ENCODE results near the gene PSMB7. TPM values are rescaled to one million over a fixed set of nuclear protein-coding genes. Genes with fewer than 3 reads are reported as not detected.

Gene PSMB7
- total RNA-seq, 4 donors from 2014 or later, result 125 to 226 (median 176) TPM

DNA sequence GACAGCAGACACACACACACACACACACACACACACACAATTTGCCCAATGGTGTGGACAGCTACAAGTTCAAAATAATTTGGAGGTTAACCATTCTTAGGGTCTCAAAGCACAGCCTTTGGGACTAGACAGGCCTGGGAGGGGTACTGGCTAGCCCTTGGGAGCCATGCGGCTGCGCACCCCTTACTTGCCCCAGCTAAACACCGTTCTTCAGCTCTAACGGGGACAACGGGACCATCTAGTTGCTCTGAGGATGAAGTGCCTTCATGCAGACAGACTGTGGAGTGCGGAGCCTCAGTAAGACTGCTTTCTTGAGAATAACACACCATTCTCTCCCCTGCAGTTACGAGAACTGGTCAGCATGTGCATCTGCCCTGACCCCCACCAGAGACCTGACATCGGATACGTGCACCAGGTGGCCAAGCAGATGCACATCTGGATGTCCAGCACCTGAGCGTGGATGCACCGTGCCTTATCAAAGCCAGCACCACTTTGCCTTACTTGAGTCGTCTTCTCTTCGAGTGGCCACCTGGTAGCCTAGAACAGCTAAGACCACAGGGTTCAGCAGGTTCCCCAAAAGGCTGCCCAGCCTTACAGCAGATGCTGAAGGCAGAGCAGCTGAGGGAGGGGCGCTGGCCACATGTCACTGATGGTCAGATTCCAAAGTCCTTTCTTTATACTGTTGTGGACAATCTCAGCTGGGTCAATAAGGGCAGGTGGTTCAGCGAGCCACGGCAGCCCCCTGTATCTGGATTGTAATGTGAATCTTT, 64.6 kb downstream of the PSMB7 start:
- DNase-seq (ENCODE audit: low spot score in 2 of 2), result peak; percentile 45 to 58
- H3K36me3 ChIP-seq, result peaks cover 98% of the 10 kb centered on the region
- no peaks in the 10 kb centered on the region for H3K27me3 ChIP-seq
- no peaks in the 10 kb centered on the region for H3K9me3 ChIP-seq
- H3K4me3 ChIP-seq, result no peak overlapping the region
- WGBS, result 96% methylated on average over 14 of the region's 16 CpGs
- no peaks in the 10 kb centered on the region for H3K4me1 ChIP-seq
- no peak overlapping the region for H3K27ac ChIP-seq
- no peak for TF ChIP-seq POLR2AphosphoS5 (IDR thresholded peaks at IDR 0.05)
- TF ChIP-seq, protein P1, sequence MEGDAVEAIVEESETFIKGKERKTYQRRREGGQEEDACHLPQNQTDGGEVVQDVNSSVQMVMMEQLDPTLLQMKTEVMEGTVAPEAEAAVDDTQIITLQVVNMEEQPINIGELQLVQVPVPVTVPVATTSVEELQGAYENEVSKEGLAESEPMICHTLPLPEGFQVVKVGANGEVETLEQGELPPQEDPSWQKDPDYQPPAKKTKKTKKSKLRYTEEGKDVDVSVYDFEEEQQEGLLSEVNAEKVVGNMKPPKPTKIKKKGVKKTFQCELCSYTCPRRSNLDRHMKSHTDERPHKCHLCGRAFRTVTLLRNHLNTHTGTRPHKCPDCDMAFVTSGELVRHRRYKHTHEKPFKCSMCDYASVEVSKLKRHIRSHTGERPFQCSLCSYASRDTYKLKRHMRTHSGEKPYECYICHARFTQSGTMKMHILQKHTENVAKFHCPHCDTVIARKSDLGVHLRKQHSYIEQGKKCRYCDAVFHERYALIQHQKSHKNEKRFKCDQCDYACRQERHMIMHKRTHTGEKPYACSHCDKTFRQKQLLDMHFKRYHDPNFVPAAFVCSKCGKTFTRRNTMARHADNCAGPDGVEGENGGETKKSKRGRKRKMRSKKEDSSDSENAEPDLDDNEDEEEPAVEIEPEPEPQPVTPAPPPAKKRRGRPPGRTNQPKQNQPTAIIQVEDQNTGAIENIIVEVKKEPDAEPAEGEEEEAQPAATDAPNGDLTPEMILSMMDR (IDR thresholded peaks at IDR 0.05), result no peak
- no peak for TF ChIP-seq EP300 (IDR thresholded peaks at IDR 0.05)
- no peak for TF ChIP-seq POLR2A (IDR thresholded peaks at IDR 0.05)

DNA sequence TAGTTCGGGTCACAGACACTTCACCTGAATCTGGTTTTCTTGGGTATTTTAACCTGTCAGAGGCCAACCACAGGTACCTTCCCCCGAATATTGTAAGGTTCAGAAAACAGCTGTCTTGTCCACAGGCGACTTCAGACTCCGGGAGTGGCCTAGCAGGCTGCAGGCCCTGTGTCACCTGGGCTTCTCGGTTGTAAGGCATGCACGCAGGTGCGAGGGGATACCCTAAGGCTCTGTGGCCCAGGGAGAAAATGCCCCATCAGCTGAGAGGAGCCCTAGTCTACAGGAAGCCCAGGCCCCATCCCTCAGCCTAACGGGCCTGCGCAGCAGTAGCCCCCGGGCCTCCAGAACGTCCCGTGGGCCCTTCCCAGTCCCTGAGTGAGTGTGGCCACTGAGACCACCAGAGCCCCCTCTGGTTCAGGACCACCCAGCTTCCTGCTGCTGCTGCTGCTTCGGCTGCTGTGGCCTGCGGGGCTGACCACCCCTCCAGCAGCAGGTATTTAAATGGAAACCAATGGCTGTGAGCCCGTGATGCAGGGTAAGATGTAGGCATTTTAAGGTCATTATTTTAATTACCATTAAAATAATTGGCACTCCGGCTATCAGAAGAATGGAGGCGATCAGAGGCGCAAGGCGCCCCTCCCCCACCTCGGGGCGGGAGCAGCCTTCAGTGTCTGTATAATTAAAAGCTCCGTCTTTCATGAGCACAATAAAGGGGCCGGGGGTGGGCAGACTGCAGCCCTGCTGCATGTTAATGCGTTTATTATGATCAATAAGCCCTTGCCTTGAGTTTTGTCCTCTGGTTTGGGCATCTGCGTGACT, 65.4 kb downstream of the PSMB7 start:
- Histone ChIP-seq H3K27me3 (no peaks in the 10 kb centered on the region), H3K9me3 (no peaks in the 10 kb centered on the region), H3K36me3 (peaks cover 98% of the 10 kb centered on the region), H3K27ac (no peak overlapping the region), H3K4me3 (no peak overlapping the region), H3K4me1 (no peaks in the 10 kb centered on the region)
- 91% methylated on average over 19 of the region's 25 CpGs for WGBS
- TF ChIP-seq, protein P1 (IDR thresholded peaks at IDR 0.05), result no peak
- TF ChIP-seq EP300 (IDR thresholded peaks at IDR 0.05) (no peak), POLR2AphosphoS5 (IDR thresholded peaks at IDR 0.05) (no peak), POLR2A (IDR thresholded peaks at IDR 0.05) (no peak)
- peak; percentile 20 to 63 for DNase-seq (ENCODE audit: low spot score in 2 of 2)

- Histone ChIP-seq H3K9me3 (no peaks in the 10 kb centered on the region), H3K36me3 (peaks cover 98% of the 10 kb centered on the region), H3K27me3 (no peaks in the 10 kb centered on the region), H3K4me3 (no peak overlapping the region), H3K4me1 (no peaks in the 10 kb centered on the region), H3K27ac (no peak overlapping the region)
- TF ChIP-seq POLR2A (IDR thresholded peaks at IDR 0.05) (no peak), POLR2AphosphoS5 (IDR thresholded peaks at IDR 0.05) (no peak), EP300 (IDR thresholded peaks at IDR 0.05) (no peak)
- TF ChIP-seq, protein P1 (IDR thresholded peaks at IDR 0.05), result no peak
- no peak for DNase-seq (ENCODE audit: low spot score in 2 of 2)
- 92% methylated on average over 8 of the region's 8 CpGs for whole genome bisulfite sequencing
Measured at GRCh38 chr9:124349267-124349666, 66.0 kb downstream of the PSMB7 start.

DNA sequence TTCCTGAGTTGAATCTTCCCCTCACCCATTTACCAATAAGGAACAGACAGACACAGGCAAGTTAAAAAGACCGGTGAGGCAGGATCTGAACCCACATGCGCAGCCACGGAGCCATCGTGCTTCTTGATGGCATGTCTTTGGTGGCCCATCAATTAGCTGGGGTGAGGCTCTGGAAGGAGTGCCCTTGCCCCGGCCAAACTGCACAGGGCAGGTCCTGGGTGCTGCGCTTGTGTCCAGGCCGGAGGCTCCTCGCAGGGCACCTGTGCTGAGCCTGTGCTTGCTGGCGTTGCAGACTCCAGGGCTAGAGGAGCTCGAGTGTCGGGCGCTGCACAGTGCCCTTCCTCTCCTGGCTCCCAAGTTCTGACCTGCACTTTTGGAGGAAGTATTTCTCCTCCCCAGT, 66.4 kb downstream of the PSMB7 start:
- WGBS, result 79% methylated on average over 7 of the region's 12 CpGs
- TF ChIP-seq EP300 (IDR thresholded peaks at IDR 0.05), result no peak
- no peak for TF ChIP-seq POLR2A (IDR thresholded peaks at IDR 0.05)
- TF ChIP-seq, protein P1 (IDR thresholded peaks at IDR 0.05), result no peak
- TF ChIP-seq POLR2AphosphoS5 (IDR thresholded peaks at IDR 0.05), result no peak
- H3K9me3 ChIP-seq, result no peaks in the 10 kb centered on the region
- no peaks in the 10 kb centered on the region for H3K27me3 ChIP-seq
- H3K36me3 ChIP-seq, result peaks cover 98% of the 10 kb centered on the region
- no peaks in the 10 kb centered on the region for H3K4me1 ChIP-seq
- no peak overlapping the region for H3K27ac ChIP-seq
- DNase-seq (ENCODE audit: low spot score in 2 of 2), result peak in 1 of 2 donors; percentile 76
- no peak overlapping the region for H3K4me3 ChIP-seq

GRCh38 chr9:124348363-124348762, 66.9 kb downstream of the PSMB7 start:
- Histone ChIP-seq H3K27me3 (no peaks in the 10 kb centered on the region), H3K4me1 (peaks cover 2% of the 10 kb centered on the region), H3K36me3 (peaks cover 94% of the 10 kb centered on the region), H3K9me3 (no peaks in the 10 kb centered on the region), H3K4me3 (no peak overlapping the region), H3K27ac (no peak overlapping the region)
- 94% methylated on average over 3 of the region's 3 CpGs for WGBS
- TF ChIP-seq, protein P1 (IDR thresholded peaks at IDR 0.05), result no peak
- TF ChIP-seq POLR2A (IDR thresholded peaks at IDR 0.05) (no peak), EP300 (IDR thresholded peaks at IDR 0.05) (no peak), POLR2AphosphoS5 (IDR thresholded peaks at IDR 0.05) (no peak)
- DNase-seq (ENCODE audit: low spot score in 2 of 2), result peak in 1 of 2 donors; percentile 31
